Measurements from ENCODE around the gene ZBTB16.

DNA sequence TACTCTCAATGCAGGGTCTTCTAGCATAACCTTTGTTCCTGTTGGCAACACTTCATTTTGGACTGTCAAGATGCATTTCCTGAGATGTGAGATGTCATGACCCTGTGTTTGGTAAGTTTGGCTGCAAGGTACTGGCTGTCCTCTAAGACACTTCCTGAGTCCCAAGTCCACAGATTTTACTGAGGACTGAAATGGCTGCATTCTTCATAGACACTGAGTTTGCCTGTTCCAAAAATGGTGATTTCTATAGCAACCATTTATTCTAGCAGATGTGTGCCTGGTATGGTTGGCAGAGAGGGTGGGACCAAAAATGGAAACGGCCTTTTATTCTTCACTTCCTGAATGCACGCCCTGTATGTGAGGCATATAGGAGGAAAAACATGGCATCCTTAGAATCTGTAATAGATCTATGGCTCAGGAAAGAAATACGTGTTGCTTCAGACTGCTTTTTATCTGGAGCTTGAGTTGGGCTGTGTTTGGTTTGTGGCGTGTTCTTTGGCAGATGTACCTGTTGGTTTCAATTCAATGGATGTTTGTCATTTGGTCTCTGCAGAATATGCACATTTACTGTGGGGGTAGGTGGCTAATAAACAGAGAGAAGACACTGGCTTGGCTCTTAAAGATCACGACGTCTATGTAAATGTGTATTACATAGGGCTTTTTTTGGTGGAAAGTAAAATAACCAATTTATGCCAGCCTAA is 62.4 kb downstream of the ZBTB16 start:
- TF ChIP-seq, protein P1, sequence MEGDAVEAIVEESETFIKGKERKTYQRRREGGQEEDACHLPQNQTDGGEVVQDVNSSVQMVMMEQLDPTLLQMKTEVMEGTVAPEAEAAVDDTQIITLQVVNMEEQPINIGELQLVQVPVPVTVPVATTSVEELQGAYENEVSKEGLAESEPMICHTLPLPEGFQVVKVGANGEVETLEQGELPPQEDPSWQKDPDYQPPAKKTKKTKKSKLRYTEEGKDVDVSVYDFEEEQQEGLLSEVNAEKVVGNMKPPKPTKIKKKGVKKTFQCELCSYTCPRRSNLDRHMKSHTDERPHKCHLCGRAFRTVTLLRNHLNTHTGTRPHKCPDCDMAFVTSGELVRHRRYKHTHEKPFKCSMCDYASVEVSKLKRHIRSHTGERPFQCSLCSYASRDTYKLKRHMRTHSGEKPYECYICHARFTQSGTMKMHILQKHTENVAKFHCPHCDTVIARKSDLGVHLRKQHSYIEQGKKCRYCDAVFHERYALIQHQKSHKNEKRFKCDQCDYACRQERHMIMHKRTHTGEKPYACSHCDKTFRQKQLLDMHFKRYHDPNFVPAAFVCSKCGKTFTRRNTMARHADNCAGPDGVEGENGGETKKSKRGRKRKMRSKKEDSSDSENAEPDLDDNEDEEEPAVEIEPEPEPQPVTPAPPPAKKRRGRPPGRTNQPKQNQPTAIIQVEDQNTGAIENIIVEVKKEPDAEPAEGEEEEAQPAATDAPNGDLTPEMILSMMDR (IDR thresholded peaks at IDR 0.05) = no peak
- no peak for TF ChIP-seq POLR2A (IDR thresholded peaks at IDR 0.05)
